NCI-H748 treated with DMSO at 0.1 percent for 48 hours (cell line): ENCODE results near the gene TAAR9.
A peak's percentile ranks its signal among the peaks of the same experiment; 100 is the strongest.
"Not testable (repeated sequence)": the region's sequence is repeated elsewhere in the genome, so short reads cannot be mapped to it uniquely, and the experiment has no call there.

Experiments used
- DNase-seq: peaks from one replicate; lab custom pipeline; 2025; lab: John Stamatoyannopoulos, UW

Gene TAAR9

GRCh38 chr6:132515386-132515785 lies 22.7 kb upstream of the TAAR9 start:
- no peak for DNase-seq

DNA sequence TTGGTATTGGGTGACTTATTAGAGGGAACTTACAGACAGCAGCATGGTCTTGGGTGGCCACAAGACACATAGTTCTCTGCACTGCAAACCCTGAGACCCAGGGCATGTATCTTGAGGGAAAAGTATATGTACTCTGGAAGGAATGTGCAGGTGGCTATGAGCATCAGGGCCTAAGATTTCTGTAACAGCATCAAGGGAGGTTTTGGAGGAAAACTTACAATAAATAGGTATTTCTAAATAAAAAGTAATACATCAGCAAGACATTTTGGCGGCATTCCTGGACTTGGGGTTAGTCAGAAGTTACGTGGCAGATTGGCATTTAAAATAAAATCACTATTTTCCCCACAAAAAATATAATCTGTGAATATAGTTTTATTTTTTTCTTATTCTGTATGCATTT lies 17.1 kb upstream of the TAAR9 start:
- DNase-seq, result no peak

DNA sequence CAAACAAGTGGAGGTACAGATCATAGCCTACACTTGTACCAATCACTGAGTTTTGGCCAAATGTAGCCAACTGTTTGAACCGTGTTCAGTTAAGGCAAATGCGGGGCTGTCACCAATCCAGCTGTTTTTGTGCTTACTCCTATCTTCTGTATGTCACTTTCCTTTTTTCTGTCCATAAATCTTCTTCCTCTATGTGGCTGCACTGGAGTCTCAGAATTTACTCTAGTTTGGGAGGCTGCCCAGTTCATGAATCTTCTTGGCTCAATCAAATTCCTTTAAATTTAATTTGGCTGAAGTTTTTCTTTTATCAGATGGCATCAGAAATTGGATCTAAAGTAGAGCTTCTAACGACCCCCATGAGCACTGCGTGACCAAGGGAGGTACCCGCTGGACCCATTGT lies 13.4 kb upstream of the TAAR9 start:
- no peak for DNase-seq

GRCh38 chr6:132525866-132526265 lies 12.2 kb upstream of the TAAR9 start:
- DNase-seq, result no peak

- DNase-seq, result no peak
Measured at GRCh38 chr6:132526461-132526860, 11.6 kb upstream of the TAAR9 start.

GRCh38 chr6:132527791-132528190 lies 10.3 kb upstream of the TAAR9 start:
- DNase-seq, result no peak

- peak; percentile 49 for DNase-seq
Measured at GRCh38 chr6:132530293-132530974, 7.6 kb upstream of the TAAR9 start.

DNA sequence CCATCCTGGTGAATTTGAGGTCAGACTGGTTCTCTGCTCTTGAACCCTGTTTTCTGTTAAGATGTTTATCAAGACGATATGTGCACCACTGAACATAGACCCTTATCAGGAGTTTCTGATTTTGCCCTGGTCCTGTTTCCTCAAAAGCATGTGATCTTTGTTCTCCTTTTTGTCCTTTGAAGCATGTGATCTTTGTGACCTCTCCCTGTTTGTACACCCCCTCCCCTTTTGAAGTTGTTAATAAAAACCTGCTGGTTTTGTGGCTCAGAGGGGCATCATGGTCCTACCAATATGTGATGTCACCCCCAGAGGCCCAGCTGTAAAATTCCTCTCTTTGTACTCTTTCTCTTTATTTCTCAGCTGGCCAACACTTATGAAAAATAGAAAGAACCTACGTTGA lies 3.5 kb upstream of the TAAR9 start:
- not testable (repeated sequence) for DNase-seq

DNA sequence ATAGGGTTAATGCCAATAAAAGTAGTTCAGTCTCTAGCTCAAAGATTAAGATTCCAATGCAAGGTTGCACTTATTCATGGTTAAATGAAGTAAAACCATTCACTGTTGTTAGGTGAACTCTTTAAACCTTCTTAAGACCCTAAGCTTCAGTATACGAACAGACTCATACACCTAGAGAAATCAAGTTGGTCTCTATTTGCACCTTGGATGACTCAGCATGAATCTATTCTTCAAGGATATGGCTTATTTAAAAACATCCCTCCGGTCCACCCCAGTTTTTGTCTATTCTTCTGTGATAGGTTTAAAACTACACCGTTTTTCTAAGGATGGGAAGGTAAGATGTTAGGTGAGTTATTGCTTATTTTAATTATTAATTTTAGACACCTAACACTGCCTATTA lies 932 bp upstream of the TAAR9 start:
- DNase-seq, result no peak

GRCh38 chr6:132544826-132545225 lies 6.7 kb downstream of the TAAR9 start:
- DNase-seq, result no peak

- no peak for DNase-seq
Measured at GRCh38 chr6:132548746-132549463, 10.8 kb downstream of the TAAR9 start.

GRCh38 chr6:132551214-132551613 lies 13.1 kb downstream of the TAAR9 start:
- no peak for DNase-seq

GRCh38 chr6:132552372-132552771 lies 14.3 kb downstream of the TAAR9 start, which contains the start of gene TAAR8:
Gene TAAR8, plus strand, starts transcription at chr6:132552672. Its CDS starts 21 bp downstream, at chr6:132552693.
- no peak for DNase-seq

DNA sequence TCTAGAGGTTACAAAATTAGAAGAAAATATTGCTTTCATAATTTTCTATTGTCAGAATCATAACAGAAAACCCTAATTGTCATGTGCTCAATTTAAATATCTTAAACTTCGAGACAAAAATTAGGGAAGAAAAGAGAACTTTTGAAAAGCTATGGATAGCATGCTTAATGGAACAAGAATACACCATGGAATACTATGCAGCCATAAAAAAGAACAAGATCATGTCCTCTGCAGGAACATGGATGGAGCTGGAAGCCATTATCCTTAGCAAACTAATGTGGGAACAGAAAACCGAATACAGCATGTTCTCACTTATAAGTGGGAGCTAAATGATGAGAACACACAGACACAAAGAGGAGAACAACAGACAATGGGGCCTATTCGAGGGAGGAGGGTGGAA lies 22.0 kb downstream of the TAAR9 start:
- not testable (repeated sequence) for DNase-seq

GRCh38 chr6:132566404-132566803 lies 28.3 kb downstream of the TAAR9 start:
- DNase-seq, result no peak

- no peak for DNase-seq
Measured at GRCh38 chr6:132567566-132567965, 29.5 kb downstream of the TAAR9 start.

DNA sequence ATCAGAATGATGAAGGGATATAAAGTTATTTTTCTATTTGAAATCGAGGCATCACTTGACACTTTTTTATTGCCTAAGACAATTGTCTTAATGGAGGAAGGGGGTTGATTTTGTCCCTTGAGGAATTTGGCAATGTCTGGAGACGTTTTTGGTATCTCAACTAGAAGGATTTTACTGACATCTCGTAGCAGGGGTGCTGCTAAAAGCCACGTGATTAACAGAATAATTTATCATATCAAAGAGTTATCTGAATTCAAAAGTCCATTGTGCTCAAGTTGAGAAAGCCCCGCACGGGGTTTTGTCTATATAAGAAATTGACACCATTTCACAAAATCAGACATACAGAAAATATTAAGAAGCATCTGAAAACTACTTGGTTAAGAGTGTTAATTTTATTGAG lies 30.5 kb downstream of the TAAR9 start:
- DNase-seq, result no peak

DNA sequence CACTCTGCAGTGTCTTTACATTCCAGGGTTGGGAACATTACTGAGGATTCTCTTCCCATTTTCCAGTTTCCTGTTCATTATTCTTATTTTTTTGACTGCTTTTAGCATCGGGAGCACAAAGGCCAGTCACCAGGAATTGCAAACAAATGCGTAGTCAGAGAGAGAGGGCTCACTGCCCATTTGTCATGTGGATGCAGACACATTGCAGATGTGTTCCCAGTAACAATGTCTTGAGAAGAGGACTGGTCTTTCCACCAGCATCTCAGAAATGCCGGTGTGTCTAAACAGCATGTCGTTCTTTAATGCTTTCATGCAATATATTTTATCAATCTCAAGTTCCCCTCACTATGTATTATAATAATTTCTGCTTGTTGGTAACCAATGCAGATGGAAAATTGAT lies 31.1 kb downstream of the TAAR9 start:
- no peak for DNase-seq

- no peak for DNase-seq
Measured at GRCh38 chr6:132570221-132570777, 32.2 kb downstream of the TAAR9 start, which contains the start of gene TAAR6. Gene TAAR6, plus strand, starts transcription at chr6:132570322. Its CDS starts 0 bp downstream, at chr6:132570322.

DNA sequence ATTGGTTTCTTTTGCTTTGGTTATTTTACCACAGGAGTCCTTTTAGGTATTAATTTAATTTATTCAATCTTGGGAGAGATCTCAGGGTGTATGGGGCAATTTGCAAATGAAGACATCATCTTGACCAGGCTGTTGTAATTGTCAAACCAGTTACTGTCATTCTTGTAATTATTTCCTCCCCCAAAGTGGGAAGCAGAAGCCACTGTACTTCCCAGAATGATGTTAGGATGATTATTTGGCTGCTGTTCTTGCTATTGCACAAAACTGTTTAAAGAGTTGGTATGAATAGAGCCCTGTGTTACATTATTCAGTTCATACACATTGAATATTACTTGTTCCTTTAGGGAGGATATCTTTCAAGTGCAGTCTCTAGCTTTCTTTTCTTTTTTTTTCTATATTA lies 33.7 kb downstream of the TAAR9 start:
- DNase-seq, result no peak

DNA sequence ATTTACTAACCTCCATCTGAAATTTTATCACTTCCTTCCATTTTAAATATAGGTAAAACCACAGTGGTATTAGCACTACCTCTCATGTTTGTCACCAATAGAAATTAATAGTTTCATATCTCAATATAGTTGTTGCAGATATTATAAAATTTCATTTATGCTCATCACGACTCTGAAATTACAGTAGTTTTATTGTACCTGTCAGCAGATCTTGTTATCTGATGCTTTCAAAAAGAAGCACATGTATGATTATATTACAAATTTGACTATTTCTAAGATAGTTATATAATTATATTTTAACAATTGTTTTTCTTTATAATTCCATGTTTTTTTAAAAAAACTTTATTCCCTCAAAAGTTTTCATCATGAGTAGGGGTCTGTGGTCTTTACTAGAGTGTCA lies 46.6 kb downstream of the TAAR9 start:
- no peak for DNase-seq

- no peak for DNase-seq
Measured at GRCh38 chr6:132587424-132587823, 49.3 kb downstream of the TAAR9 start.
